SU-DHL-6 (cell line): Measurements from ENCODE around the gene MRPS5.

Experiments used
- H2AFZ ChIP-seq: fragments of 200-600 bp; sonication (generic); 2 replicates; pipeline ENCODE4 v1.6.1; 2014; ENCODE audit warnings: low read depth, mild to moderate bottlenecking, moderate library complexity, mixed read lengths, antibody characterized with exemption, low read length; ENCODE audit not compliant: severe bottlenecking
- H3F3A ChIP-seq: fragments of 200-600 bp; shearing (Covaris generic); 2 replicates; pipeline ENCODE4 v1.6.0; 2016; ENCODE audit warnings: antibody characterized with exemption, mild to moderate bottlenecking; ENCODE audit not compliant: insufficient read depth
- H3K27ac ChIP-seq: fragments of 200-600 bp; sonication (generic); 2 replicates; pipeline ENCODE4 v1.5.1; 2016; ENCODE audit warnings: low read depth, mild to moderate bottlenecking, low read length, moderate library complexity, mixed read lengths
- H3K27me3 ChIP-seq: fragments of 200-600 bp; sonication (generic), shearing (Covaris generic); 2 replicates; pipeline ENCODE4 v1.6.0; 2014; ENCODE audit warnings: mild to moderate bottlenecking, low read length
- H3K36me3 ChIP-seq: fragments of 200-600 bp; sonication (generic); 2 replicates; pipeline ENCODE4 v1.6.1; 2014; ENCODE audit warnings: mild to moderate bottlenecking, low read length, mixed read lengths
- H3K4me2 ChIP-seq: fragments of 300-600, 200-600 bp; shearing (Covaris generic), sonication (generic); 2 replicates; pipeline ENCODE4 v1.6.0; 2014; ENCODE audit warnings: low read length, low read depth, mild to moderate bottlenecking; ENCODE audit not compliant: poor library complexity, severe bottlenecking
- H3K4me3 ChIP-seq: fragments of 200-600 bp; sonication (generic); 2 replicates; pipeline ENCODE4 v1.5.1; 2014; ENCODE audit warnings: antibody characterized with exemption, low read length, mild to moderate bottlenecking, mixed read lengths; ENCODE audit not compliant: insufficient read depth, poor library complexity, severe bottlenecking
- H3K79me2 ChIP-seq: fragments of 200-600 bp; sonication (generic); 2 replicates; pipeline ENCODE4 v1.6.1; 2014; ENCODE audit warnings: mild to moderate bottlenecking, low read length, moderate library complexity; ENCODE audit not compliant: insufficient read depth
- H3K9ac ChIP-seq: fragments of 200-600 bp; sonication (generic); 2 replicates; pipeline ENCODE4 v1.7.0; 2014; ENCODE audit warnings: mild to moderate bottlenecking, low read length
- H3K9me2 ChIP-seq: fragments of 200-600 bp; sonication (generic); replicated peaks from 2 replicates; pipeline ENCODE4 v1.6.1; 2014; ENCODE audit warnings: low read length; ENCODE audit not compliant: insufficient read depth
- H3K9me3 ChIP-seq: fragments of 200-600 bp; sonication (generic); 2 replicates; pipeline ENCODE4 v1.6.1; 2014; ENCODE audit warnings: low read length, mixed read lengths; ENCODE audit not compliant: insufficient read depth
- H4K20me1 ChIP-seq: fragments of 200-600 bp; sonication (generic); 2 replicates; pipeline ENCODE4 v1.6.1; 2014; ENCODE audit warnings: low read depth, mild to moderate bottlenecking, antibody characterized with exemption, low read length, moderate library complexity, mixed read lengths
- CTCF ChIP-seq: fragments of 200-600 bp; sonication (generic); IDR thresholded peaks from one replicate; pipeline ENCODE4 v1.5.1; 2017; ENCODE audit warnings: antibody characterized with exemption, mild to moderate bottlenecking, low read length, moderate library complexity; ENCODE audit not compliant: insufficient read depth, poor library complexity, severe bottlenecking
- EZH2phosphoT487 ChIP-seq: fragments of 200-600 bp; sonication (generic), shearing (Covaris generic); conservative IDR thresholded peaks from 2 replicates; pipeline ENCODE4 v1.6.1; 2018; ENCODE audit warnings: mild to moderate bottlenecking, antibody characterized with exemption, low read length, moderate library complexity, mixed read lengths

MRPS5 gene

DNA sequence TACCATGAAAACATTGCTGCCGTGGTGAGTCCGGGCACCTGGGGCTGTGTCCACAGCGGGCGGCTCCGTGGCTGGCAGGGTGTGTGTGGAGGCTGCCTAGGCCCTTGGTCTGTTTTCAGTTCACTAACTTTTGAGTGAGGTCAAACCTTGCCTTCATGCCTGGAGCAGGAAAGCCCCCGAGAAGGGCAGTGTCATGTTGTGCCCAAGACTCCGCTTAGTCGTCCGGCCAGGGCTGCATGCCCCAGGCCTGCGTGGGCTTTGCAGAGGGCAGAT is 72.0 kb downstream of the MRPS5 start:
- H3K9me3 ChIP-seq: no peaks in the 10 kb centered on the region
- H3F3A ChIP-seq: no peaks in the 10 kb centered on the region
- H3K4me3 ChIP-seq: no peak overlapping the region
- H3K79me2 ChIP-seq: no peaks in the 10 kb centered on the region
- H4K20me1 ChIP-seq: no peaks in the 10 kb centered on the region
- no peak overlapping the region for H2AFZ ChIP-seq
- no peak overlapping the region for H3K27ac ChIP-seq
- TF ChIP-seq CTCF (no peak), EZH2phosphoT487 (no peak)
- no peak overlapping the region for H3K4me2 ChIP-seq
- no peaks in the 10 kb centered on the region for H3K27me3 ChIP-seq
- H3K36me3 ChIP-seq: no peaks in the 10 kb centered on the region
- no peak overlapping the region for H3K9ac ChIP-seq
- no peaks in the 10 kb centered on the region for H3K9me2 ChIP-seq

DNA sequence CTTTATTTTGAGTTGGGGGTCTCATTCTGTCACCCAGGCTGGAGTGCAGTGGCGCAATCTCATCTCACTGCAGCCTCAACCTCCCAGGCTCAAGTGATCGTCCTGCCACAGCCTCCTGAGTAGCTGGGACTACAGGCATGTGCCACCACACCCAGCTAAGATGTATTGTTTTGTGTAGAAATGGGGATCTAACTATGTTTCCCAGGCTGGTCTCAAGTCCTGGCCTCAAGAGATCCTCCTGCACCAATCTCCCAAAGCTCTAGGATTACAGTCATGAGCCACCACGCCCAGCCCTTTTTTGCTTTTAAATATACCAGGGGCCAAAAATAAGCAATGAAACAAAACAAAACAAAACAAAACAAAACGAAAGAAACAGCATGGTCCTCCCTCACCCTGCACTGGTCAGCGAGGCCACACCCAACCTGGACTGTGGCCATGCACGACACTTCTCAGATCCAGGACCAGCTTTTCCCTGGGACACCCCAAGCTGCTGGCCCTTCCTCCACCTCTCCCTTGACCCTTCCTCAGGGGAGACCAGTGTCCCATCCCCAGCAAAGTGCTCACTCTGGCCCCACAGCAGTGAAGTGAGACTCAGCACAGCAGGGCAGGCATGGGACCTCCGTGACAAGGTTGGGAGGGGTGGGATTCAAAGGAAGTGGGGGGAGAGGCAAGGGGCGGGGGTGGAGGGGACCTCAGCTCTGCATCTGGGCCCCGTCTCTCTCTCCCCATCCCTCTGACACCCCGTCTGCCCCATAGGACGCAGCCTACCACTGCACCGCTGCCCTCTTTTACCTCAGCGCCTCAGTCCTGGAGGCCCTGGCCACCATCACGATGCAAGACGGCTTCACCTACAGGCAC is 72.6 kb downstream of the MRPS5 start:
- Histone ChIP-seq H3F3A (no peaks in the 10 kb centered on the region), H3K36me3 (no peaks in the 10 kb centered on the region), H3K4me3 (no peak overlapping the region), H4K20me1 (no peaks in the 10 kb centered on the region), H3K27me3 (no peaks in the 10 kb centered on the region), H3K27ac (no peak overlapping the region), H3K9ac (no peak overlapping the region), H2AFZ (no peak overlapping the region), H3K9me2 (no peaks in the 10 kb centered on the region), H3K79me2 (no peaks in the 10 kb centered on the region), H3K9me3 (no peaks in the 10 kb centered on the region), H3K4me2 (no peak overlapping the region)
- TF ChIP-seq EZH2phosphoT487 (no peak), CTCF (no peak)

DNA sequence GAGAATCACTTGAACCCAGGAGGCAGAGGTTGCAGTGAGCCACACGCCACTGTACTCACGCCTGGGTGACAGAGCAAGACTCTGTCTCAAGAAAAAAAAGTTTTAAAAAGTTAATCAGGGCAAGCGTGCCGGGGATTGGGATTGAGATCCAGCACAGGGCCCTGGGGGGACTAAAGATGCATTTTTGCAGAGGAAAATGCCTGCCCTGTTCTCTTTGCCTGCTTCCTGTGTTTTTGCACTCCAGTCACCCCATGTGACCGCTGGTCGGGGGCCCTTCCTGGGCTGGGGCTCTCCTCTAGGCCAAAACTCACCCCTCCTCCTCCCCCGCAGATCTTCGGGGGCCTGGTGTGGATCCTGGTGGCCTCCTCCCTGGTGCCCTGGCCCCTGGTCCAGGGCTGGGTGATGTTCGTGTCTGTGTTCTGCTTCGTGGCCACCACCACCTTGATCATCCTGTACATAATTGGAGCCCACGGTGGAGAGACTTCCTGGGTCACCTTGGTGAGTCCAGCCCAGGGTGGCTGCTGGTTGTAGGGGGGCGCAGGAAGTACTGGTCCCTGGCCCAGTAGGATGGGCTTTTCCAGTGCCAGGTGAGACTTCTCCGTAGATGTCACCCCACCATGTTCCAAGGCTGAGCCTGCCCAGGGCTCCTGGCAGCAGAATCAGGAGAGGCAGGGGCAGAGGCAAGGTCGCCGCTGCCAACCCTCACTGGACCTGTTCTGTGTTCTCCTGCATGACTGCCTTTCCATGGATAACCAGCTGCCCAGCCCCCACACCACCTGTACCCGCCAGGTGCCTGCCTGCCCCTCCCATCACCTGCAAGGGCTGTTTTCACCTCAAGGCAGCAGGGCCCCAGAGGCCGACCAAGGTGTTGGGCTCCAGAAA is 73.7 kb downstream of the MRPS5 start:
- Histone ChIP-seq H4K20me1 (no peaks in the 10 kb centered on the region), H3K4me3 (no peak overlapping the region), H3K9me3 (no peaks in the 10 kb centered on the region), H3F3A (no peaks in the 10 kb centered on the region), H3K27ac (no peak overlapping the region), H3K79me2 (no peaks in the 10 kb centered on the region), H3K9me2 (no peaks in the 10 kb centered on the region), H3K9ac (no peak overlapping the region), H3K27me3 (no peaks in the 10 kb centered on the region), H2AFZ (no peak overlapping the region), H3K4me2 (no peak overlapping the region), H3K36me3 (no peaks in the 10 kb centered on the region)
- TF ChIP-seq EZH2phosphoT487: no peak
- no peak for TF ChIP-seq CTCF
